Rectal smooth muscle tissue (tissue), 1 donor: ENCODE results near the gene FIGNL2.
"Not testable (repeated sequence)": the region's sequence is repeated elsewhere in the genome, so short reads cannot be mapped to it uniquely, and the experiment has no call there.

ENCODE experiments used
- H3K27ac ChIP-seq: one replicate; pipeline ENCODE4 v1.7.0; 2013; ENCODE audit warnings: low read depth, low read length, inconsistent platforms
- H3K27me3 ChIP-seq: one replicate; pipeline ENCODE4 v1.7.0; 2013; ENCODE audit warnings: low read length; ENCODE audit not compliant: control insufficient read depth, insufficient read depth
- H3K36me3 ChIP-seq: one replicate; pipeline ENCODE4 v1.7.0; 2013; ENCODE audit warnings: low read length; ENCODE audit not compliant: control insufficient read depth, insufficient read depth
- H3K4me1 ChIP-seq: one replicate; pipeline ENCODE4 v1.7.0; 2013; ENCODE audit warnings: low read length; ENCODE audit not compliant: control insufficient read depth, insufficient read depth
- H3K4me3 ChIP-seq: one replicate; pipeline ENCODE4 v1.7.0; 2013; ENCODE audit warnings: low read length
- H3K9ac ChIP-seq: one replicate; pipeline ENCODE4 v1.7.0; 2013; ENCODE audit warnings: low read length

Gene FIGNL2

GRCh38 chr12:51836041-51836826 is 12.3 kb downstream of the FIGNL2 start:
- Histone ChIP-seq H3K4me1 (no peaks in the 10 kb centered on the region), H3K36me3 (no peaks in the 10 kb centered on the region), H3K27me3 (peaks cover 3% of the 10 kb centered on the region), H3K27ac (no peak overlapping the region), H3K9ac (no peak overlapping the region), H3K4me3 (no peak overlapping the region)

- Histone ChIP-seq H3K9ac (no peak overlapping the region), H3K4me1 (no peaks in the 10 kb centered on the region), H3K4me3 (no peak overlapping the region), H3K36me3 (no peaks in the 10 kb centered on the region), H3K27me3 (peaks cover 3% of the 10 kb centered on the region), H3K27ac (no peak overlapping the region)
Observed at GRCh38 chr12:51834411-51834810, 14.1 kb downstream of the FIGNL2 start.

- no peak overlapping the region for H3K4me3 ChIP-seq
- peaks cover 3% of the 10 kb centered on the region for H3K27me3 ChIP-seq
- H3K36me3 ChIP-seq: no peaks in the 10 kb centered on the region
- H3K4me1 ChIP-seq: no peaks in the 10 kb centered on the region
- no peak overlapping the region for H3K9ac ChIP-seq
- no peak overlapping the region for H3K27ac ChIP-seq
Observed at GRCh38 chr12:51833448-51834227, 14.9 kb downstream of the FIGNL2 start.

- H3K36me3 ChIP-seq: no peaks in the 10 kb centered on the region
- H3K9ac ChIP-seq: no peak overlapping the region
- peaks cover 3% of the 10 kb centered on the region for H3K27me3 ChIP-seq
- H3K4me3 ChIP-seq: no peak overlapping the region
- no peaks in the 10 kb centered on the region for H3K4me1 ChIP-seq
- H3K27ac ChIP-seq: no peak overlapping the region
Observed at GRCh38 chr12:51832354-51833107, 16.0 kb downstream of the FIGNL2 start.

- not testable (repeated sequence) for H3K36me3 ChIP-seq, H3K27ac ChIP-seq, H3K27me3 ChIP-seq, H3K4me1 ChIP-seq, H3K9ac ChIP-seq, H3K4me3 ChIP-seq
Observed at GRCh38 chr12:51831817-51832216, 16.7 kb downstream of the FIGNL2 start.

GRCh38 chr12:51829641-51830040 is 18.9 kb downstream of the FIGNL2 start:
- no peaks in the 10 kb centered on the region for H3K4me1 ChIP-seq
- H3K27ac ChIP-seq: no peak overlapping the region
- H3K9ac ChIP-seq: no peak overlapping the region
- H3K4me3 ChIP-seq: no peak overlapping the region
- no peaks in the 10 kb centered on the region for H3K27me3 ChIP-seq
- H3K36me3 ChIP-seq: no peaks in the 10 kb centered on the region

- Histone ChIP-seq H3K27ac (no peak overlapping the region), H3K27me3 (no peaks in the 10 kb centered on the region), H3K36me3 (no peaks in the 10 kb centered on the region)
Observed at GRCh38 chr12:51829011-51829481, 19.5 kb downstream of the FIGNL2 start.

GRCh38 chr12:51827925-51828818 is 20.3 kb downstream of the FIGNL2 start:
- H3K27ac ChIP-seq: no peak overlapping the region
- H3K4me1 ChIP-seq: no peaks in the 10 kb centered on the region
- H3K9ac ChIP-seq: no peak overlapping the region
- no peaks in the 10 kb centered on the region for H3K27me3 ChIP-seq
- H3K4me3 ChIP-seq: no peak overlapping the region
- H3K36me3 ChIP-seq: no peaks in the 10 kb centered on the region

More at GRCh38 chr12:51829011-51829481, 19.5 kb downstream of the FIGNL2 start:
- Histone ChIP-seq H3K9ac (no peak overlapping the region), H3K4me1 (no peaks in the 10 kb centered on the region), H3K4me3 (no peak overlapping the region)

GRCh38 chr12:51826881-51827280 is 21.6 kb downstream of the FIGNL2 start:
- H3K36me3 ChIP-seq: no peaks in the 10 kb centered on the region
- no peaks in the 10 kb centered on the region for H3K4me1 ChIP-seq
- H3K27me3 ChIP-seq: no peaks in the 10 kb centered on the region
- H3K9ac ChIP-seq: no peak overlapping the region
- H3K27ac ChIP-seq: no peak overlapping the region
- H3K4me3 ChIP-seq: no peak overlapping the region

GRCh38 chr12:51825216-51825615 is 23.3 kb downstream of the FIGNL2 start:
- Histone ChIP-seq H3K36me3 (no peaks in the 10 kb centered on the region), H3K4me3 (no peak overlapping the region), H3K4me1 (no peaks in the 10 kb centered on the region), H3K27me3 (no peaks in the 10 kb centered on the region), H3K27ac (no peak overlapping the region), H3K9ac (no peak overlapping the region)

- Histone ChIP-seq H3K27me3 (peaks cover 4% of the 10 kb centered on the region), H3K9ac (no peak overlapping the region), H3K36me3 (no peaks in the 10 kb centered on the region), H3K27ac (no peak overlapping the region), H3K4me1 (no peaks in the 10 kb centered on the region), H3K4me3 (no peak overlapping the region)
Observed at GRCh38 chr12:51823875-51824565, 24.5 kb downstream of the FIGNL2 start.
